Mucosa of gallbladder (tissue), 1 donor: ENCODE measurements around the gene ARNT2. TPM values are rescaled to one million over a fixed set of nuclear protein-coding genes. Genes with fewer than 3 reads are reported as not detected.

Source experiments
- total RNA-seq: library from RNA; stranded (reverse); gene quantifications from one replicate; pipeline ENCODE4 v1.2.1, GENCODE V29; 2021
- donor health status: DM: no; HTN: no; CAD: no.

Gene ARNT2
- total RNA-seq, 1 donor from 2014 or later, result 6.6 TPM

Other genes starting within 250 kb of the ARNT2 start
- gene CTXND1, start 152.2 kb upstream of the ARNT2 start, total RNA-seq, result 0.09 TPM